H1 (cell line): ENCODE results near the gene ZNF83. TPM values are rescaled to one million over a fixed set of nuclear protein-coding genes. Genes with fewer than 3 reads are reported as not detected.

Experiments
- BACH1 ChIP-seq: IDR thresholded peaks from 2 replicates; pipeline ENCODE4 v1.6.1; 2012; ENCODE audit warnings: low read length, improper control_type of control experiment
- CTBP2 ChIP-seq: IDR thresholded peaks from 2 replicates; pipeline ENCODE4 v1.7.0; 2011; ENCODE audit warnings: borderline replicate concordance, mild to moderate bottlenecking, moderate library complexity, mixed read lengths, low read length; ENCODE audit not compliant: insufficient read depth, insufficient read length
- CTCF ChIP-seq, 3 experiments: IDR thresholded peaks; 1 replicate in 2 of 3; 2 replicates in 1 of 3; pipeline versions ENCODE4 v1.5.1 to v1.6.1; 2011; ENCODE audit warnings: low read length in 3 of 3, mild to moderate bottlenecking in 3 of 3, inconsistent platforms in 2 of 3, low read depth in 1 of 3, moderate library complexity in 1 of 3; ENCODE audit not compliant: insufficient read depth in 1 of 3; ENCODE audit errors: control extremely low read depth in 1 of 3
- EP300 ChIP-seq, 2 experiments: IDR thresholded peaks; 1 replicate in 1 of 2; 2 replicates in 1 of 2; pipeline ENCODE4 v1.6.1; 2011 to 2012; ENCODE audit warnings: low read depth in 2 of 2, low read length in 2 of 2, mild to moderate bottlenecking in 2 of 2, borderline replicate concordance in 1 of 2, inconsistent platforms in 1 of 2, moderate library complexity in 1 of 2
- GTF2F1 ChIP-seq: IDR thresholded peaks from 2 replicates; pipeline ENCODE4 v1.6.1; 2012; ENCODE audit warnings: low read depth, low read length, improper control_type of control experiment, borderline replicate concordance
- JUND ChIP-seq: IDR thresholded peaks from 2 replicates; pipeline ENCODE4 v1.6.1; 2011; ENCODE audit warnings: mild to moderate bottlenecking, improper control_type of control experiment, low read length
- KDM1A ChIP-seq: fragments of 200-600, 300-600 bp; sonication (generic); IDR thresholded peaks from 2 replicates; pipeline ENCODE4 v1.7.1; 2016; ENCODE audit warnings: mild to moderate bottlenecking, low read length, borderline replicate concordance
- PHF8 ChIP-seq: fragments of 200-600 bp; sonication (generic); conservative IDR thresholded peaks from 2 replicates; pipeline ENCODE4 v1.7.1; 2012; ENCODE audit warnings: low read depth, mild to moderate bottlenecking, inconsistent platforms, low read length, moderate library complexity
- RAD21 ChIP-seq, 2 experiments: IDR thresholded peaks in 1 of 2; conservative IDR thresholded peaks in 1 of 2; 2 replicates each; pipeline ENCODE4 v1.6.1; 2011; ENCODE audit warnings: low read depth in 2 of 2, low read length in 2 of 2, improper control_type of control experiment in 1 of 2, inconsistent platforms in 1 of 2, mild to moderate bottlenecking in 1 of 2, moderate library complexity in 1 of 2
- SIN3A ChIP-seq, 2 experiments: IDR thresholded peaks in 1 of 2; conservative IDR thresholded peaks in 1 of 2; 2 replicates each; pipeline ENCODE4 v1.6.1; 2011 to 2012; ENCODE audit warnings: low read length in 2 of 2, improper control_type of control experiment in 1 of 2, low read depth in 1 of 2, mild to moderate bottlenecking in 1 of 2
- SIRT6 ChIP-seq: IDR thresholded peaks from one replicate; pipeline ENCODE4 v1.7.1; 2012; ENCODE audit warnings: low read length, inconsistent platforms
- SP1 ChIP-seq: IDR thresholded peaks from 2 replicates; pipeline ENCODE4 v1.6.1; 2011; ENCODE audit warnings: low read depth, low read length
- SP4 ChIP-seq: IDR thresholded peaks from 2 replicates; pipeline ENCODE4 v1.6.1; 2012; ENCODE audit warnings: low read length, inconsistent platforms
- TCF12 ChIP-seq: IDR thresholded peaks from 2 replicates; pipeline ENCODE4 v1.6.1; 2011; ENCODE audit warnings: low read depth, mild to moderate bottlenecking, low read length
- TEAD4 ChIP-seq: IDR thresholded peaks from 2 replicates; pipeline ENCODE4 v1.6.1; 2012; ENCODE audit warnings: low read depth, low read length, inconsistent platforms, mixed read lengths
- polyA plus RNA-seq, 7 experiments: library from polyadenylated mRNA; depleted of rRNA in 3 of 7; stranded (reverse) in 5 of 7; unstranded in 2 of 7; fragments of >200 nt in 5 of 7; fragments of 200-250 nt in 2 of 7; gene quantifications; 1 replicate in 5 of 7; 2 replicates in 1 of 7; 4 replicates in 1 of 7; pipeline versions ENCODE4 v1.2.1 to v1.2.3, GENCODE V29; 2011 to 2013; ENCODE audit warnings: missing spikeins in 2 of 7, mixed read lengths in 2 of 7
- total RNA-seq: library from RNA; stranded (reverse); fragmentation: NEBNext Ultra II Directional; extraction: Animal tissue kit (Norgen Biotek cat#: 25700); gene quantifications from 2 replicates; pipeline ENCODE4 v1.2.1, GENCODE V29; 2021
- TF ChIP-seq, protein P1 (sequence below): IDR thresholded peaks from 2 replicates; pipeline ENCODE4 v1.6.1; 2012; ENCODE audit warnings: low read length, inconsistent platforms
- TF ChIP-seq, protein P2 (sequence below): IDR thresholded peaks from 2 replicates; pipeline ENCODE4 v1.6.1; 2011; ENCODE audit warnings: low read length, improper control_type of control experiment

The ZNF83 gene
- total and polyA plus RNA-seq, 2 of the 8 experiments (the other 6 are each of a cell fraction or from before 2014, with no cell fraction given) = 13.2 to 19.4 TPM

DNA sequence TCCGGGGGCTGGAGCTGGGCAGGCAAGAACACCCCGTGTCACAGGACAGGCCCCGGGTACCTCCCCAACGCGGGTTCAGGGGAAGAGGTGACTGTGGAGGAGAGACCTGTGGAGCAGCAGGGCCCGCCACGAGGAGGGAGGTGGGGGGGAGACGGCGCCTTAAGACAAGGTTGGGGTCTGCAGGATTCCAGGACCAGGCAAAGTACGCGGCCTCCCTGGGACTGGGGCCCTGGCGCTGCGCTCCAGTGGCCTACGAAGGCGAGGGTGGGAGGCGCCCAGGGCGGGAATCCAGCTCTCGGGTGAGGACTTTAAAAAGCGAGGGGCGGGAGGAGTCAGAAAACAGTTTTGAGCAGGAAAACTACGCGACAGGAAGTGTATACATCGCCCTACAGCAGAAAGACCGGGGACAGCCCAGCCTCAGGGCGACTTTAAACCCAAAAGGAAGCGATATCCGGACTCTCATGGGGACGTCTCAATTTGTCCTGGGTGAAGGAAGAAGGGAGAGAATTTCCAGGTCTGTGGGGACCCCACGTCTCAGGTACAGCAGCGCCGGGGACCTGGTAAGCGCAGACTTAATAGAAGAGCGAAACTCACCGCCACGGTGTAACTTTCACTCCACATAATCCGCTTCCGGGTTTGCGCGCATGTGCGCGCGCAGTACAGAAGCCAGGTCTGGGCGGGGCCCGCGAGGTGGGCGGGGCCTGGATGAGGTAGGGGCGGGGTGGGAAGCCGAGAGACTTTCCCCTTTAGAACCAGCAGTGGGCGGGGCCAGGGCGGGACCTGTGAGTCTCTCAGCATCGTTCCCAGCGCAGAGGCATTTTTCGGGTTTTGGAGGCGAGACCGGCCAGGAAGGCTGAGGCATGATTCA, at the start of gene ZNF83 (continued):
- TF ChIP-seq PHF8 (peak; percentile 70), CTCF (IDR thresholded peaks at IDR 0.05; ENCODE audit: control extremely low read depth in 1 of 3, insufficient read depth in 1 of 3, low read depth in 1 of 3, low read length in 3 of 3) (no peak), SIN3A (conservative IDR thresholded peaks at IDR 0.05 in 1 of 2, IDR thresholded peaks at IDR 0.05 in 1 of 2; ENCODE audit: low read depth in 1 of 2, low read length in 2 of 2) (0 out of 4 replicates have a peak, but pooled peaks of 1 of the 2 experiments have one; percentile 81), SP1 (peak; percentile 49; the same call in 1 of the 2 replicates), GTF2F1 (no peak), SP4 (no peak), RAD21 (IDR thresholded peaks at IDR 0.05 in 1 of 2, conservative IDR thresholded peaks at IDR 0.05 in 1 of 2; ENCODE audit: low read depth in 2 of 2, low read length in 2 of 2) (no peak), KDM1A (no peak), JUND (no peak), TCF12 (no peak), EP300 (IDR thresholded peaks at IDR 0.05; ENCODE audit: borderline replicate concordance in 1 of 2, low read depth in 2 of 2, low read length in 2 of 2) (no peak), SIRT6 (no peak), CTBP2 (no peak), BACH1 (no peak), TEAD4 (no peak)
- TF ChIP-seq, protein P1, sequence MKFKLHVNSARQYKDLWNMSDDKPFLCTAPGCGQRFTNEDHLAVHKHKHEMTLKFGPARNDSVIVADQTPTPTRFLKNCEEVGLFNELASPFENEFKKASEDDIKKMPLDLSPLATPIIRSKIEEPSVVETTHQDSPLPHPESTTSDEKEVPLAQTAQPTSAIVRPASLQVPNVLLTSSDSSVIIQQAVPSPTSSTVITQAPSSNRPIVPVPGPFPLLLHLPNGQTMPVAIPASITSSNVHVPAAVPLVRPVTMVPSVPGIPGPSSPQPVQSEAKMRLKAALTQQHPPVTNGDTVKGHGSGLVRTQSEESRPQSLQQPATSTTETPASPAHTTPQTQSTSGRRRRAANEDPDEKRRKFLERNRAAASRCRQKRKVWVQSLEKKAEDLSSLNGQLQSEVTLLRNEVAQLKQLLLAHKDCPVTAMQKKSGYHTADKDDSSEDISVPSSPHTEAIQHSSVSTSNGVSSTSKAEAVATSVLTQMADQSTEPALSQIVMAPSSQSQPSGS = no peak
- TF ChIP-seq, protein P2, sequence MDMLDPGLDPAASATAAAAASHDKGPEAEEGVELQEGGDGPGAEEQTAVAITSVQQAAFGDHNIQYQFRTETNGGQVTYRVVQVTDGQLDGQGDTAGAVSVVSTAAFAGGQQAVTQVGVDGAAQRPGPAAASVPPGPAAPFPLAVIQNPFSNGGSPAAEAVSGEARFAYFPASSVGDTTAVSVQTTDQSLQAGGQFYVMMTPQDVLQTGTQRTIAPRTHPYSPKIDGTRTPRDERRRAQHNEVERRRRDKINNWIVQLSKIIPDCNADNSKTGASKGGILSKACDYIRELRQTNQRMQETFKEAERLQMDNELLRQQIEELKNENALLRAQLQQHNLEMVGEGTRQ = no peak
